ENCODE results near the gene AMPD3.

AMPD3 gene

GRCh38 chr11:10542776-10543175 is 87.7 kb downstream of the AMPD3 start:
- no peak for DNase-seq

- DNase-seq: no peak
Observed at GRCh38 chr11:10543782-10544181, 88.7 kb downstream of the AMPD3 start.

- no peak for DNase-seq
Observed at GRCh38 chr11:10544491-10545465, 89.7 kb downstream of the AMPD3 start.

GRCh38 chr11:10550503-10551289 is 95.6 kb downstream of the AMPD3 start:
- no peak for DNase-seq

GRCh38 chr11:10551290-10551592 is 96.2 kb downstream of the AMPD3 start:
- DNase-seq: no peak

GRCh38 chr11:10551845-10552352 is 96.8 kb downstream of the AMPD3 start:
- no peak for DNase-seq

GRCh38 chr11:10556590-10556989 is 101.5 kb downstream of the AMPD3 start:
- no peak for DNase-seq

All from NK-92 treated with Interleukin-12 subunit alpha and Interleukin-12 subunit beta, amount 100 ng/mL, for 24 hours (cell line).